H1 (cell line): ENCODE results near the gene ITPR3. TPM values are rescaled to one million over a fixed set of nuclear protein-coding genes. Genes with fewer than 3 reads are reported as not detected.

Experiments used
- polyA plus RNA-seq, 7 experiments: library from polyadenylated mRNA; depleted of rRNA in 3 of 7; stranded (reverse) in 5 of 7; unstranded in 2 of 7; fragments of >200 nt in 5 of 7; fragments of 200-250 nt in 2 of 7; gene quantifications; 1 replicate in 5 of 7; 2 replicates in 1 of 7; 4 replicates in 1 of 7; pipeline versions ENCODE4 v1.2.1 to v1.2.3, GENCODE V29; 2011 to 2013; ENCODE audit warnings: missing spikeins in 2 of 7, mixed read lengths in 2 of 7
- total RNA-seq: library from RNA; stranded (reverse); fragmentation: NEBNext Ultra II Directional; extraction: Animal tissue kit (Norgen Biotek cat#: 25700); gene quantifications from 2 replicates; pipeline ENCODE4 v1.2.1, GENCODE V29; 2021
- TF ChIP-seq, protein P1 (sequence below): fragments of 300-600 bp; sonication (generic); IDR thresholded peaks from 2 replicates; pipeline ENCODE4 v1.7.1; 2012; ENCODE audit warnings: low read length, moderate library complexity, mild to moderate bottlenecking, inconsistent platforms; ENCODE audit not compliant: insufficient replicate concordance

ITPR3 gene
- total and polyA plus RNA-seq, 2 of the 8 experiments (the other 6 are each of a cell fraction or from before 2014, with no cell fraction given), result 29.1 to 45.7 TPM

DNA sequence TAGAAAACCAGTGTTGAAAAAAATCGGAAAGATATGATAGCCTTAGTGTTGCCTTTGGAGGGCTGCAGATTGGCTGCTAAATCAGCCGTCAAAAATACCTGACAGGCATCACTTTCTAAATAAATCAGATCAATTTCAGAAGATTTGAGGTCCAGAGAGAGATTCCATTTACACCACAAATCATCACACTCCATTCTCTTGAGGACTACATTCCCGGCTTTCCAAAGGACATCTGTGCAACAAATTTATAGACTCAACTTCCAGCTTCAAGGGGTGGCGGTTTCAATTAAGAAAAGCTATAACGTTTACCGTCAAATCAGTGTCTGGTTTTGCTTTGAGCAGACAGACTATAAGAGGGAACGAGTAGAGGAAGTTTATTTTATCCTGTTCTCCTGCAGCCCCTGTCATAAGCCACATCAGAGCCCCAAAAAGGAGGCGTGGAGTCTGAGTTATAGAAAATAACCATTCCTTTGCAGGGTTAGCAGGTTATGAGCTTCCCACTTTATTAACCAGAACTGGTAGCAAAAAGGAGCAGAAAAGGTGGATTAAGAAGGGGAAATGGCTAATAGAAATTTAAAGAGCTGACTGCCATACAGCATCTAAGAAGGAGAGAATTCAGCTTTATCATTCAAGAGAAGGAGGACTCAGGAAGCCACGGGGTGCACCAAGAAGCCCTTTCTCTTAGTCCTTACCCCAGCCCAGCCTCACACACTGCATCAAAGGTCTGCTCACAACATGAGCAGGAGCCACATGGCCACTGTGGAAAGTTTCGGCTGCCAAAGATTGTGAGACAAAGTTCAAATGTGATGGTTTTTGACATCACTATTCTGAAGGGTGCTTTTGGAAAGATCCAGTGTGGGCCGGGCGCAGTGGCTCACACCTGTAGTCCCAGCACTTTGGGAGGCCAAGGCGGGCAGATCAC is 103.2 kb downstream of the ITPR3 start (continued):
- TF ChIP-seq, protein P1, sequence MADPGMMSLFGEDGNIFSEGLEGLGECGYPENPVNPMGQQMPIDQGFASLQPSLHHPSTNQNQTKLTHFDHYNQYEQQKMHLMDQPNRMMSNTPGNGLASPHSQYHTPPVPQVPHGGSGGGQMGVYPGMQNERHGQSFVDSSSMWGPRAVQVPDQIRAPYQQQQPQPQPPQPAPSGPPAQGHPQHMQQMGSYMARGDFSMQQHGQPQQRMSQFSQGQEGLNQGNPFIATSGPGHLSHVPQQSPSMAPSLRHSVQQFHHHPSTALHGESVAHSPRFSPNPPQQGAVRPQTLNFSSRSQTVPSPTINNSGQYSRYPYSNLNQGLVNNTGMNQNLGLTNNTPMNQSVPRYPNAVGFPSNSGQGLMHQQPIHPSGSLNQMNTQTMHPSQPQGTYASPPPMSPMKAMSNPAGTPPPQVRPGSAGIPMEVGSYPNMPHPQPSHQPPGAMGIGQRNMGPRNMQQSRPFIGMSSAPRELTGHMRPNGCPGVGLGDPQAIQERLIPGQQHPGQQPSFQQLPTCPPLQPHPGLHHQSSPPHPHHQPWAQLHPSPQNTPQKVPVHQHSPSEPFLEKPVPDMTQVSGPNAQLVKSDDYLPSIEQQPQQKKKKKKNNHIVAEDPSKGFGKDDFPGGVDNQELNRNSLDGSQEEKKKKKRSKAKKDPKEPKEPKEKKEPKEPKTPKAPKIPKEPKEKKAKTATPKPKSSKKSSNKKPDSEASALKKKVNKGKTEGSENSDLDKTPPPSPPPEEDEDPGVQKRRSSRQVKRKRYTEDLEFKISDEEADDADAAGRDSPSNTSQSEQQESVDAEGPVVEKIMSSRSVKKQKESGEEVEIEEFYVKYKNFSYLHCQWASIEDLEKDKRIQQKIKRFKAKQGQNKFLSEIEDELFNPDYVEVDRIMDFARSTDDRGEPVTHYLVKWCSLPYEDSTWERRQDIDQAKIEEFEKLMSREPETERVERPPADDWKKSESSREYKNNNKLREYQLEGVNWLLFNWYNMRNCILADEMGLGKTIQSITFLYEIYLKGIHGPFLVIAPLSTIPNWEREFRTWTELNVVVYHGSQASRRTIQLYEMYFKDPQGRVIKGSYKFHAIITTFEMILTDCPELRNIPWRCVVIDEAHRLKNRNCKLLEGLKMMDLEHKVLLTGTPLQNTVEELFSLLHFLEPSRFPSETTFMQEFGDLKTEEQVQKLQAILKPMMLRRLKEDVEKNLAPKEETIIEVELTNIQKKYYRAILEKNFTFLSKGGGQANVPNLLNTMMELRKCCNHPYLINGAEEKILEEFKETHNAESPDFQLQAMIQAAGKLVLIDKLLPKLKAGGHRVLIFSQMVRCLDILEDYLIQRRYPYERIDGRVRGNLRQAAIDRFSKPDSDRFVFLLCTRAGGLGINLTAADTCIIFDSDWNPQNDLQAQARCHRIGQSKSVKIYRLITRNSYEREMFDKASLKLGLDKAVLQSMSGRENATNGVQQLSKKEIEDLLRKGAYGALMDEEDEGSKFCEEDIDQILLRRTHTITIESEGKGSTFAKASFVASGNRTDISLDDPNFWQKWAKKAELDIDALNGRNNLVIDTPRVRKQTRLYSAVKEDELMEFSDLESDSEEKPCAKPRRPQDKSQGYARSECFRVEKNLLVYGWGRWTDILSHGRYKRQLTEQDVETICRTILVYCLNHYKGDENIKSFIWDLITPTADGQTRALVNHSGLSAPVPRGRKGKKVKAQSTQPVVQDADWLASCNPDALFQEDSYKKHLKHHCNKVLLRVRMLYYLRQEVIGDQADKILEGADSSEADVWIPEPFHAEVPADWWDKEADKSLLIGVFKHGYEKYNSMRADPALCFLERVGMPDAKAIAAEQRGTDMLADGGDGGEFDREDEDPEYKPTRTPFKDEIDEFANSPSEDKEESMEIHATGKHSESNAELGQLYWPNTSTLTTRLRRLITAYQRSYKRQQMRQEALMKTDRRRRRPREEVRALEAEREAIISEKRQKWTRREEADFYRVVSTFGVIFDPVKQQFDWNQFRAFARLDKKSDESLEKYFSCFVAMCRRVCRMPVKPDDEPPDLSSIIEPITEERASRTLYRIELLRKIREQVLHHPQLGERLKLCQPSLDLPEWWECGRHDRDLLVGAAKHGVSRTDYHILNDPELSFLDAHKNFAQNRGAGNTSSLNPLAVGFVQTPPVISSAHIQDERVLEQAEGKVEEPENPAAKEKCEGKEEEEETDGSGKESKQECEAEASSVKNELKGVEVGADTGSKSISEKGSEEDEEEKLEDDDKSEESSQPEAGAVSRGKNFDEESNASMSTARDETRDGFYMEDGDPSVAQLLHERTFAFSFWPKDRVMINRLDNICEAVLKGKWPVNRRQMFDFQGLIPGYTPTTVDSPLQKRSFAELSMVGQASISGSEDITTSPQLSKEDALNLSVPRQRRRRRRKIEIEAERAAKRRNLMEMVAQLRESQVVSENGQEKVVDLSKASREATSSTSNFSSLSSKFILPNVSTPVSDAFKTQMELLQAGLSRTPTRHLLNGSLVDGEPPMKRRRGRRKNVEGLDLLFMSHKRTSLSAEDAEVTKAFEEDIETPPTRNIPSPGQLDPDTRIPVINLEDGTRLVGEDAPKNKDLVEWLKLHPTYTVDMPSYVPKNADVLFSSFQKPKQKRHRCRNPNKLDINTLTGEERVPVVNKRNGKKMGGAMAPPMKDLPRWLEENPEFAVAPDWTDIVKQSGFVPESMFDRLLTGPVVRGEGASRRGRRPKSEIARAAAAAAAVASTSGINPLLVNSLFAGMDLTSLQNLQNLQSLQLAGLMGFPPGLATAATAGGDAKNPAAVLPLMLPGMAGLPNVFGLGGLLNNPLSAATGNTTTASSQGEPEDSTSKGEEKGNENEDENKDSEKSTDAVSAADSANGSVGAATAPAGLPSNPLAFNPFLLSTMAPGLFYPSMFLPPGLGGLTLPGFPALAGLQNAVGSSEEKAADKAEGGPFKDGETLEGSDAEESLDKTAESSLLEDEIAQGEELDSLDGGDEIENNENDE, result no peak
